Ovary (tissue), 9 donors: Measurements from ENCODE around the gene SLC4A3. TPM values are rescaled to one million over a fixed set of nuclear protein-coding genes. Genes with fewer than 3 reads are reported as not detected.

Experiments
- DNase-seq, 5 donors: peaks; one replicate each; pipeline ENCODE4 v3.0.0-alpha.2; 2019 to 2020
- H3K27ac ChIP-seq, 2 donors: fragments of 200-600 bp; one replicate each; pipeline versions ENCODE4 v1.5.1 to v1.8.0; 2019 to 2022
- H3K27me3 ChIP-seq: fragments of 200-600 bp; one replicate; pipeline ENCODE4 v1.8.0; 2022
- H3K36me3 ChIP-seq: fragments of 200-600 bp; sonication (generic); one replicate; pipeline ENCODE4 v1.5.1; 2019
- H3K4me1 ChIP-seq: one replicate; pipeline ENCODE4 v1.8.1; 2013; ENCODE audit warnings: mild to moderate bottlenecking, moderate library complexity; ENCODE audit not compliant: insufficient read depth
- H3K4me3 ChIP-seq: fragments of 200-600 bp; sonication (generic); one replicate; pipeline ENCODE4 v1.5.1; 2017
- H3K9me3 ChIP-seq, 2 donors: fragments of 200-600 bp in 1 of 2; sonication (generic) in 1 of 2; one replicate each; pipeline versions ENCODE4 v1.5.1 to v1.8.1; 2013 to 2019; ENCODE audit warnings: mild to moderate bottlenecking in 1 of 2, moderate library complexity in 1 of 2
- EP300 ChIP-seq: sonication (generic); formaldehyde crosslinking; IDR thresholded peaks from one replicate; pipeline ENCODE4 v1.6.1; 2017; ENCODE audit warnings: antibody characterized with exemption
- POLR2A ChIP-seq: fragments of 450-650 bp; IDR thresholded peaks from one replicate; pipeline ENCODE4 v1.6.1; 2017; ENCODE audit warnings: antibody characterized with exemption, mild to moderate bottlenecking, moderate library complexity
- WGBS, 3 donors: extraction: QIAGEN DNeasy Blood & Tissue Kit in 1 of 3; methylation state at CpG; one replicate each; pipeline versions ENCODE4 v1.1.5 to v1.1.7; 2013 to 2017; 5-methylcytosine and 5-hydroxymethylcytosine counted together
- intact Hi-C, 4 donors: fragments of 100-400 bp; cut with DNase I; formaldehyde crosslinking; loops; one replicate each; pipeline versions ENCODE4 v1.11.0 to v1.15.1; 2022 to 2023
- polyA plus RNA-seq, 2 donors: library from polyadenylated mRNA; stranded (reverse); fragments of 200-250 nt in 1 of 2; fragments of 350-450 nt in 1 of 2; fragmentation: Illumina TruSeq in 1 of 2; extraction: RNeasy Lipid Tissue Mini Kit (QIAGEN cat#74804) in 1 of 2; gene quantifications; one replicate each; pipeline ENCODE4 v1.2.3, GENCODE V29; 2013 to 2014
- total RNA-seq, 7 donors: library from RNA; depleted of rRNA in 2 of 7; stranded (reverse); fragments of >200 nt in 2 of 7; fragmentation: NEBNext Ultra II Directional in 3 of 7; extraction: Animal tissue kit (Norgen Biotek cat#: 25700) in 3 of 7; gene quantifications; one replicate each; pipeline versions ENCODE4 v1.1.0 to v1.2.4, GENCODE V29; 2016 to 2023
- TF ChIP-seq, protein P1 (sequence below), 3 donors: fragments of 450-650 bp in 2 of 3; fragments of 200-600 bp in 1 of 3; IDR thresholded peaks; one replicate each; pipeline versions ENCODE4 v1.5.1 to v1.8.0; 2016 to 2022; ENCODE audit warnings: antibody characterized with exemption in 3 of 3, mild to moderate bottlenecking in 1 of 3
- donor health status: DM: no; HTN: no; CAD: no; lungs with moderate emphysema.
- donor health status: DM: no; HTN: no; CAD: no.
- donor health status: Bipolar disorder and iron deficiency.
- donor health status: DM: yes; HTN: yes; CAD: no.
- donor health status: DM: no; HTN: no; CAD: no.
- donor health status: DM: yes; HTN: yes; CAD: no.

The SLC4A3 gene
- total and polyA plus RNA-seq, 9 donors, result 5.3 to 232 (median 98.5) TPM

DNA sequence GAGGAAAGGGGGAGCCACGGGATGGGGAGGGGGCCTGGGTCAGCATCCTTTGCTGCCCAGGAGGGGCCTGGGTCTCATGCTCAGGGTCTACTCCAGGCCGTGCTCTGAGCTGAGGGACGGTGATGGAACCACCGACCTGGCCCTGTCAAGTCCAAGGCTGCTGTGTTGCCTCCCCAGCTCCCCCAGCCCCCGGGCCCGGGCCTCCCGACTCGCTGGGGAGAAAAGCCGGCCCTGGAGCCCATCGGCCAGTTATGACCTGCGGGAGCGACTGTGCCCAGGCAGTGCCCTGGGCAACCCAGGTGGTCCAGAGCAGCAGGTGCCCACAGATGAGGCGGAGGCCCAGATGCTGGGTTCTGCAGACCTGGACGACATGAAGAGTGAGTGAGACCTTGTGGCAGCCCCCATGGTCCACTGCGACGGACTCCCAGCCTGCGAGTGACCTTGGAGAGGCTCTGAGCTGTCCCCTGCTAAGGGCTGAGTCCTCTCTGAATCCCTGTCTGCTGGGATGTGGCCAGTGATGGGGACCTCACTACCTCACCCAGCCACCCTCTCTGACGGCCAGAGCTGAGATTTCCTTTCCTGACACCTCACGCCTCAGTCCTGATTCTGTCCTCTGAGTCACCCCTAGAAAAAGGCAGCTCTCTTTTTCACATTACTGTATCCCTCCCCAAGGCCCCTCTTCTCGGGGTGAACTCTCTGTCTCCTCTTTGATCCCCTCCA is 2.7 kb downstream of the SLC4A3 start:
- no peak overlapping the region for H3K4me3 ChIP-seq
- H3K36me3 ChIP-seq, result no peaks in the 10 kb centered on the region
- TF ChIP-seq, protein P1, sequence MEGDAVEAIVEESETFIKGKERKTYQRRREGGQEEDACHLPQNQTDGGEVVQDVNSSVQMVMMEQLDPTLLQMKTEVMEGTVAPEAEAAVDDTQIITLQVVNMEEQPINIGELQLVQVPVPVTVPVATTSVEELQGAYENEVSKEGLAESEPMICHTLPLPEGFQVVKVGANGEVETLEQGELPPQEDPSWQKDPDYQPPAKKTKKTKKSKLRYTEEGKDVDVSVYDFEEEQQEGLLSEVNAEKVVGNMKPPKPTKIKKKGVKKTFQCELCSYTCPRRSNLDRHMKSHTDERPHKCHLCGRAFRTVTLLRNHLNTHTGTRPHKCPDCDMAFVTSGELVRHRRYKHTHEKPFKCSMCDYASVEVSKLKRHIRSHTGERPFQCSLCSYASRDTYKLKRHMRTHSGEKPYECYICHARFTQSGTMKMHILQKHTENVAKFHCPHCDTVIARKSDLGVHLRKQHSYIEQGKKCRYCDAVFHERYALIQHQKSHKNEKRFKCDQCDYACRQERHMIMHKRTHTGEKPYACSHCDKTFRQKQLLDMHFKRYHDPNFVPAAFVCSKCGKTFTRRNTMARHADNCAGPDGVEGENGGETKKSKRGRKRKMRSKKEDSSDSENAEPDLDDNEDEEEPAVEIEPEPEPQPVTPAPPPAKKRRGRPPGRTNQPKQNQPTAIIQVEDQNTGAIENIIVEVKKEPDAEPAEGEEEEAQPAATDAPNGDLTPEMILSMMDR (IDR thresholded peaks at IDR 0.05), result no peak
- TF ChIP-seq POLR2A, result no peak
- TF ChIP-seq EP300, result no peak
- WGBS, 3 donors, result 82 to 85% (median 84%) methylated on average over 20 of the region's 20 CpGs
- H3K27ac ChIP-seq, result peak overlapping the region; percentile 8 to 65
- H3K4me1 ChIP-seq, result peaks cover 12% of the 10 kb centered on the region
- peak in 4 of 5 donors; percentile 16 to 37 (median 30) for DNase-seq
- intact Hi-C loops, result loop anchor here in 3 of 4 donors (5.0 kb wide), 3 partner anchors 58 to 78 kb away; partner anchors contain the start of genes INHA (in 1 of the 3) and OBSL1 (in 1 of the 3)
- H3K9me3 ChIP-seq, result no peaks in the 10 kb centered on the region
- no peaks in the 10 kb centered on the region for H3K27me3 ChIP-seq

DNA sequence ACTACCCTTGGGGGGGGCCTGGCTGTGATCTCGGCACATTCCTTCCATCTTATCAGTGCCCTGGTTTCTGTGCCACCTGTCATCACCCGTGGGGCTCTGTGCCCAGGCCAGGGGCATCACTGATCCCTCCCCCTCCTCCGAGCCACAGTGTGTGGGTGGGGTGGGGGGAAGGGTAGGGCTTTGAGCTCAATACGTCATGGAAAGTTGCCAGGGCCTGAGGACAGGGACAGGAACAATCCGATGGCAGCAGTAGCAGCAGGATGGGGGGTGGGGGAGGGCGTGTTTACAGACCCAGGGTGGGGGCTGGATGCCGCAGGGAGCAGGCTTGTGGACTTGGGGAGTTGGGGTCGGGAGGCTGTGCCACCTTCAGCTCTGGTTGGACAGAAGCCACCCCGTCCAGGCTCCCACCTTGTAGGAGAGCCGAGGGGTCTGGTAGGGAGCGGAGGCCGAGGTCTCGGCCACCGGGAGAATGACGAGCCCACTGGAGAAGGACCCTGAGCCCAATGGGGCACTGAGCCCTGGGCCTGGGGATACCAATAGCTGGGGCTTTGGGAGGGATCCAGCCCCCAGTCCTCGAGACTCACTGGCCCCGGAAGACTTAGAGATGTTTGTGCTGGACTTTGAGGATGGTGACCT is 3.5 kb downstream of the SLC4A3 start:
- 77 to 83% (median 77%) methylated on average over 17 of the region's 17 CpGs for WGBS, 3 donors
- DNase-seq, result peak; percentile 25 to 45 (median 39)
- Histone ChIP-seq H3K27me3 (no peaks in the 10 kb centered on the region), H3K36me3 (no peaks in the 10 kb centered on the region), H3K4me1 (peaks cover 12% of the 10 kb centered on the region), H3K4me3 (no peak overlapping the region), H3K9me3 (no peaks in the 10 kb centered on the region), H3K27ac (peak overlapping the region; percentile 8 to 36)
- intact Hi-C loops, result loop anchor here in 1 of 4 donors (5.0 kb wide), 1 partner anchor 79 kb away; no protein-coding TSS in a partner anchor
- TF ChIP-seq EP300, result no peak

DNA sequence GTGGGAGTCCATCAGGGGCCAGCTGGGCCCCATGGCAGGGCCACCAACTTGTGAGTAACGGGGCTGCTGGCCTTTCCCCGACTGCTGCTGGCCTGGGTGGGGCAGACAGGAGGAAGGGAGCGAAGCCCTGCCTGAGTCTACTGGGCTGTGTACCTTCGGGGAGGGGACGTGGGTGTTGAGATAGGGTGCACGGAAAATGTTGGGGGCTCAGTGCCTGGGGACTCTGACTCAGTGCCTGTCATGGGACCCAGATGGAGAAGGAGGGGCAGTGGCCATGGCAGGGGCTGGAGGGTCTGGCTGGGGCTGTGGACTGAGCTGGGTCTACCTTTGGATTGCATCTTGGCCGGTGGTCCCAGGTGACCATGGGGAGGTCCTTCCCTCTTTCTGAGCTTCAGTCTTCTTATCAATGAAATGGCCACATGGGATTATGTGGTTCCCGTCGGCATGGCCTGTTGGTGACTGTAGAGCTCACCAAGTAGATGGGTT is 4.0 kb downstream of the SLC4A3 start:
- TF ChIP-seq EP300 (no peak), POLR2A (no peak)
- TF ChIP-seq, protein P1 (IDR thresholded peaks at IDR 0.05), result no peak
- H3K27ac ChIP-seq, result peak overlapping the region in 1 of 2 donors; percentile 36
- no peaks in the 10 kb centered on the region for H3K9me3 ChIP-seq
- no peaks in the 10 kb centered on the region for H3K27me3 ChIP-seq
- peaks cover 12% of the 10 kb centered on the region for H3K4me1 ChIP-seq
- no peak overlapping the region for H3K4me3 ChIP-seq
- WGBS, 3 donors, result 88 to 92% (median 90%) methylated on average over 9 of the region's 9 CpGs
- no peaks in the 10 kb centered on the region for H3K36me3 ChIP-seq
- intact Hi-C loops, result loop anchor here in 1 of 4 donors (5.0 kb wide), 1 partner anchor 79 kb away; no protein-coding TSS in a partner anchor
- DNase-seq, result peak in 2 of 5 donors; percentile 12 to 23

DNA sequence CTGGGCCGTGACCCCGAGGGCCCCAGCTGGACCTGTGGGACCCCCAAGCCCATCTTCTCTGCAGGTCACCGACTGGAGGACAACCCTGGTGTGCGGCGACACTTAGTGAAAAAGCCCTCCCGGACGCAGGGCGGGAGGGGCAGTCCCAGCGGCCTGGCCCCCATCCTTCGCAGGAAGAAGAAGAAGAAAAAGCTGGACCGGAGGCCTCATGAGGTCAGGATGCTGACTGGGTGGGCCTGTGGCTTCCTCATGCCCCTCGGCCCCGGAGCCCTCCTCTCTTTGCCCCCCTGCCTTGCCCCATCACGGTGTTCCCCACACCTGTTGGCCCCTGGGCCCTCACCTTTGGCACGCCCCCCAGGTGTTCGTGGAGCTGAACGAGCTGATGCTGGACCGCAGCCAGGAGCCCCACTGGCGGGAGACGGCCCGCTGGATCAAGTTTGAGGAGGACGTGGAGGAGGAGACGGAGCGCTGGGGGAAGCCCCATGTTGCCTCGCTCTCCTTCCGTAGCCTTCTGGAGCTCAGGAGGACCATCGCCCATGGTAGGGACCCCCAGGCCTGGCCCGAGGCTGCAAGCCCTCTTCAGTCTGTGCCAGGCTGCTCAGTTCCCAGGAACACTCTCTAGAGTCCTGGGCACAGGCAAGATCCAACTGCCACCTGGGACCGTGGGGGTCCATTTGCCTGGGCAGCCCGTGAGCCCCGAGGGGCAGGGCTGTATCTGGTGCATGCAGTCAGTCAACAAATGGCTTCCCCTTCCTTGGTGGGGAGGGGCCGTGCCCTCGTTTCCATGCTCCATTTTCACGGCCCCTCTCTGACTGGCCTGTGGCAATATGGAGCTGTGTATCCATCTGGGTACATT is 4.7 kb downstream of the SLC4A3 start:
- H3K27me3 ChIP-seq, result no peaks in the 10 kb centered on the region
- 80 to 82% (median 81%) methylated on average over 32 to 34 of the region's 34 CpGs for WGBS, 3 donors
- peak; percentile 26 to 58 (median 47) for DNase-seq
- no peaks in the 10 kb centered on the region for H3K36me3 ChIP-seq
- H3K4me1 ChIP-seq, result peaks cover 6% of the 10 kb centered on the region
- H3K9me3 ChIP-seq, result no peaks in the 10 kb centered on the region
- intact Hi-C loops, result loop anchor here in 1 of 4 donors (5.0 kb wide), 1 partner anchor 80 kb away; no protein-coding TSS in a partner anchor
- peak overlapping the region in 1 of 2 donors; percentile 38 for H3K27ac ChIP-seq
- no peak overlapping the region for H3K4me3 ChIP-seq
- TF ChIP-seq, protein P1 (IDR thresholded peaks at IDR 0.05), result no peak
- TF ChIP-seq EP300 (no peak), POLR2A (no peak)
